ENCODE results near the gene TIMP3.
"Not testable (repeated sequence)": the region's sequence is repeated elsewhere in the genome, so short reads cannot be mapped to it uniquely, and the experiment has no call there.

The TIMP3 gene

GRCh38 chr22:32801537-32802236, at the start of gene TIMP3:
TIMP3 (plus strand) TSS chr22:32801705; CDS start chr22:32802002, 297 bp downstream.
- peak; percentile 78 for DNase-seq

GRCh38 chr22:32752326-32752725, 49.2 kb upstream of the TIMP3 start:
- no peak for DNase-seq

GRCh38 chr22:32752816-32753520, 48.5 kb upstream of the TIMP3 start:
- DNase-seq = no peak

DNA sequence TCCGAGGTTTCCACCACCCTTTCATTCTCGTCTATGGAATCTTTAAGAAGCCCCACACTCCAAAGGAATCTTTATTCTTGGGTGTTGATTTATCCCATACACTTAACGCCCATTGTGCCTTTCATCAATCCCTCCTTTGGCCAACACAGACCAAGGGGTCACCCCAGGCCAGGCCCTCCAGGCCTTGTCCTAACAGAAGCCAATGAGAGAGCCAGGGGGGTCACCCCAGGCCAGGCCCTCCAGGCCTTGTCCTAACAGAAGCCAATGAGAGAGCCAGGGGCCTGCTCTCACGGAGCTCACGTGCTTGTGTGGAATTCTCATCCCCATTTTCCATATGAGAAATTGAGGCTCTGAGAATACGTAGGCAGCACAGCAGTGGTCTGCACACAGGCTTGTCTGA, 47.9 kb upstream of the TIMP3 start:
- DNase-seq = no peak

DNA sequence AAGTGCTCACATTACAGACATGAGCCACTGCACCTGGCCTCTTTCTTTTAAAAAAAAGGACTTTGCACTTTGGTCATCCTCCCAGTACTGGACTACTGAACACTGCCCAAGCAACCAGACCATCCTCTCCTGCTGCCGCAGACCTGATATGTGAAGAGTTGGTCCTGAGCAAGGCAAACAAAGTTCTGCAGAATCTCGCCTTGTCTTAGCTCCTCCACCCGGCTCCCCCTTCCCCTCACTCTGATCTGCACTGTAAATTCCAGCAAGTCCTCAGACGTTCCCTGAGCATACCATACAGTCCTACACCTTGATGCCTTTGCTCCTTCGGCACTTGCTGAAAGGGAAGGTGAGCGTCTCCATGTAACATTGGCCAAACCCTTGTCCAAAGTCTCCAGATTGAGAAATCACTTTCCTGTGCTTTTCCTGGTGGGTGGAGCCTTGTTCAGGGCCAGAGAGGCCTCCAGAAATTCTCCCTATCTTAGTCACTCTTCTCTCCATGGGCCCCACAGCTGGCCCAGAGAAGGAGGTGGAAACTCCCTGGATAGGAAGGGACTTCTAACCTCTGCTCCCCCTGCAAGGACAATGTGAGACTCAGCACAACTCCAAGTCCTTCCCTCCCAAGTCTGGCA, 47.0 kb upstream of the TIMP3 start:
- no peak for DNase-seq

DNA sequence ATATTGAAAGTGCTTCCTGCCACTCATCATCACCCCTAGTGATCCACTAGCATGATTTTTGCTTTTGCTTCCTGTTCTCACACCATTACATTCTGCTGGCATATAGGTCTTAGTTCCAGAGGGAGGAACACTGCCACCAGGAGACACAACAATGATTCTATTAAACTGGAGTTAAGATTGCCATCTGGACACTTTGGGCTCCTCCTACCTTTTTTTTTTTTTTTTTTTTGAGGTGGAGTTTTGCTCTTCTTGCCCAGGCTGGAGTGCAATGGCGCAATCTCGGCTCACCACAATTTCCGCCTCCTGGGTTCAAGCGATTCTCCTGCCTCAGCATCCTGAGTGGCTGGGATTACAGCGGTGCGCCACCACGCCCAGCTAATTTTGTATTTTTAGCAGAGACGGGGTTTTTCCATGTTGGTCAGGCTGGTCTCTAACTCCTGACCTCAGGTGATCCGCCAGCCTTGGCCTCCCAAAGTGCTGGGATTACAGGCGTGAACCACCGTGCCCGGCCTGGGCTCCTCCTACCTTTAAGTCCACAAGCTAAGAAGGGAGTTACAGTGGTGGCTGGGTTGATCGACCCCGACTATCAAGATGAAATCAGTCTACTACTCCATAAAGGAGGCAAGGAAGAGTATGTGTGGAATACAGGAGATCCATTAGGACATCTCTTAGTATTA, 44.3 kb upstream of the TIMP3 start:
- DNase-seq = not testable (repeated sequence)

DNA sequence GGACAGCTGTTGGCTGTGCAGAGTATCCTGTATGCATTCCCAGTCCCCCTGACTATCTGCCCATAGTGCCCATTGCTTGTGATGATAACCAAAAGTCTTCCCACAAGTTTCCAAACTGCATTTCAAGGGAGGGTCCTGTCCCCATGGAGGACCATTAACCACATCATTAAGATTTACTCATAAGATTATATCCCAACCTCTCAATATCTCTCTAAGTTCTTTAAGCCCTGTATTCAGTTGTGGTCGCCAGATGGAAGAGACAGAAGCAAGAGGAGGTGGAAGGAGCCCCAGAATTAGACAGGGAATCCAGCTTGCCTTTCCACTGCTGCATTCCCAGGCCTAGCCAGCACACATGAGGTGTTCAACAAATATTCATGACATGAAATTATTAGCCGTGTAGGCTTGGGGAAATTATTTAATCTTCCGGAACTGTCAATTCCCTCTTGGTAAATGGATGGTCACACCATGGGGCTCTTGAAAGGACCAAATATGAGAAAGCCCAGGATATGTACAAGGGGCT, 42.6 kb upstream of the TIMP3 start:
- no peak for DNase-seq

GRCh38 chr22:32760396-32760795, 41.1 kb upstream of the TIMP3 start:
- DNase-seq = no peak

GRCh38 chr22:32760815-32761214, 40.7 kb upstream of the TIMP3 start:
- DNase-seq = no peak

- no peak for DNase-seq
Measured at GRCh38 chr22:32761251-32761903, 40.1 kb upstream of the TIMP3 start.

DNA sequence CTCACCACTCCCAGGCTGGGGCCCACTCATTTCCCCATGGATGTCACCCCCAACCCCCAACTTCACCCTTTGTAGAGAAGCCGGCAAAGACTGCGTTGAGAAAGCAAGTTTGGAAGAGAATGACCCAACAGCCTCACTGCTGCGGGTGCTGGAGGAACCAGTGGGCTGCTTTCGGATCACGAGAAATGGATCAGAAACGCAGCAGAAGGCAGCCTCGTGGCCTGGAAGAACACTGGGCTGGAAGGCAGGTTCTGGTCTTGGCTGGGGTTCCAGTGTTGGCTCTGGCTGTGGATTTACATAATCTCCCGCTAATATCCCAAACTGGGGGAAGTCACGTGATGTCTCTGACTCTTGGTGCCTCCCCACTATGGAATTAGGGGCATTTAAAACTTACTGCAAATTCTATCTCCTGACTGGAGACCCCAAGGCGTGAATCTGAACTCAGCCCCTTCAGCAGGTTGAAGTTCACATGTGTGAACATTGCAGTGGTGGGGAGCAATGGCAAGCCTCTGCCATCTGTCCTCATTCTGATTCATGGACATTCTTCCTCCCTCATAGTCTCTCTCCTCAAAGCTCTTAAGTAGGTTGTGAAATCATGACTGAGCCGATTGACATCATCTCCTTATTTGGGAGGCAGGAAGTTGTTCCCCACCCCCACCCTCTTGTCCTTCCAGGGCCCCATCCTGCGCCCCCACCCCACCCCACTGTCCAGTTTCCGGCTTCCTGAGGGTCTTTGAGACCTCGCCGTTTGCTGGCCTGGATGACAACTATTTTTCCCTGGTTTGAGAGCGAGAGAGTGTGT, 37.0 kb upstream of the TIMP3 start:
- no peak for DNase-seq

GRCh38 chr22:32765132-32765618, 36.3 kb upstream of the TIMP3 start:
- no peak for DNase-seq

DNA sequence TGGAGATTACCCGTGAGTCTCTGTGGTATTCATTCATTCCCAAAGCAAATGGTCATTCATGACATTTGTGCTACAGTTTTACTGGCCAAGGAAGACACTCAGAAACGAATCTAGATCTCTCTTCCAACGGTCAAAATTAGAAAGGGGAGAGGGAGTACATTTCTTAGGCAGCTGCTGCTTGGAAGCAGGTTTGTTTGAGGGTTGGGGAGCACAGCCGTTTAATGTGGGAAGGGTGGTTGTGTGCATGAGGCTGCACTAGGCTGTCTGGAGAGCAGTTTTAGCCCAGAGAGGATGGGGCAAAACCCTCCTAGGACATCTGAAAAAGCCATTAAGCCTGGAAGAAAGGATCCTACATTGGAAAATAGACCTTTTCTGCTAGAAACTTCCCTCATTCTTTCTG, 29.7 kb upstream of the TIMP3 start:
- no peak for DNase-seq

- no peak for DNase-seq
Measured at GRCh38 chr22:32775957-32776356, 25.5 kb upstream of the TIMP3 start.

GRCh38 chr22:32776397-32776796, 25.1 kb upstream of the TIMP3 start:
- no peak for DNase-seq

DNA sequence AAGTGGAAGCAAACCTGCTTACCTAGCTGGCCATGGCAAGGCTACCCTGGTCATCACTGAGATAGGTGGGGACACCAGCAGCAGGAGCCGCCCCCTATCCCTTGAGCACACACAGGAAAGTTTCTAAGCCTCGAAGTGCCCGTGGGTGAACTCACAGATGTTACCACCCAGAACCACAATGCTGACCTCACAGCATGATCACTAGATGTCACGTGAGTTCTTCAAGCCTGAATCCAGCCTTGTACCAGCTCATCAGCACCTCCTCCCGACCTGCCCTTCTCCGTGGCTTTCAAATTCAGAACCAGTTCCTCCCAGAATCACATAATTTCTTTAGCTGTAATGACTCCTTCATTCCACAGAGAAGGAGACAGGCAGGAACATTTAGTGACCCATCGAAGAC, 24.7 kb upstream of the TIMP3 start:
- DNase-seq = no peak

DNA sequence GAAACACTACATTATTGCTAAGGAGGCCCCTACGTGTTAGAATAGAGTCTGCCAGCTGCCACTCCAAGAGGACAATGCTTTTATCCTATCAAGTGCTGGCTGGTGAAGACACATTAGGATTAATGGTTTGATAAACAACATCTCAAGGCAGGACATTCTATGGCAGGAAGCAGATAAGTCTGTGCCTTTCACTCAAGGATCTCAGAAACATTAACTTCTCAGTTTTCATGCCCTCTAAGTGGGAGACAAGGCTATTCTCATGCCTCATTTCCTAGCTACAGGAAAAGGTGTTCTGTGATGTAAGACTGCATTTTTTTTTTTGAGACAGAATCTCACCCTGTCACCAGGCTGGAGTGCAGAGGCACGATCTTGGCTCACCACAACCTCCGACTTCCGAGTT, 23.5 kb upstream of the TIMP3 start:
- no peak for DNase-seq

DNA sequence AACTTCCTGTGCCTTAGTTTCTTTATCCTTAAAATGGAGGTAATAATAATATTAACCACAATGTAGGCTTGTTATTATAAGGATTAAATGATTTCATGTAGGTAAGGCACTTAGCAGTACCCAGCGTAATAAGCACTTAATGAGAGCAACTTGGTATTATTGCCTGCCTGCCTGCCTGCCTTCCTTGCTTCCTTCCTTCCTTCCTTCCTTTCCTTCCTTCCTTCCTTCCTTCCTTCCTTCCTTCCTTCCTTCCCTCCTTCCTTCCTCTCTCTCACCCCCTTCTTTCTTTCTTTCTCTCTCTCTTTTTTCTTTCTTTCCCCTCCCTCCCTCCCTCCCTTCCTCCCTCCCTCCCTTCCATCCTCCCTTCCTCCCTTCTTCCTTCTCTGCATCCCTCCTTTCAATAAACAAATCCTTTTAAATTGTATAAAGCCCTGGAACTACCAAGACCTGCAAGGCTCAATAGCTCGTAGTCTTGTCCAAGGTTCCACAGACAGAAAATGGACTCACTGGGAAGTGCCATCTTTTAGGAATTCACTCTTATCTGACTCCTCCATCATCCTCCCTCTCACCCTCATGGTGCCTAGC, 20.7 kb upstream of the TIMP3 start:
- no peak for DNase-seq

GRCh38 chr22:32781695-32782094, 19.8 kb upstream of the TIMP3 start:
- DNase-seq = no peak

GRCh38 chr22:32785321-32786026, 16.0 kb upstream of the TIMP3 start:
- DNase-seq = no peak

- no peak for DNase-seq
Measured at GRCh38 chr22:32786027-32786418, 15.5 kb upstream of the TIMP3 start.
